GM12874 (cell line): ENCODE measurements around the gene NRG2.

Experiments
- CTCF ChIP-seq: IDR thresholded peaks from 2 replicates; pipeline ENCODE4 v1.5.1; 2011; ENCODE audit warnings: low read depth, mild to moderate bottlenecking, control low read depth, low read length, moderate library complexity; ENCODE audit not compliant: insufficient read depth

NRG2 gene

GRCh38 chr5:140018920-140019644 is 24.0 kb downstream of the NRG2 start:
- TF ChIP-seq CTCF = no peak

GRCh38 chr5:140018517-140018916 is 24.6 kb downstream of the NRG2 start:
- TF ChIP-seq CTCF = no peak

- no peak for TF ChIP-seq CTCF
Observed at GRCh38 chr5:140018096-140018481, 25.0 kb downstream of the NRG2 start.

GRCh38 chr5:140017397-140018095 is 25.6 kb downstream of the NRG2 start:
- no peak for TF ChIP-seq CTCF

- no peak for TF ChIP-seq CTCF
Observed at GRCh38 chr5:140015706-140016105, 27.4 kb downstream of the NRG2 start.

- no peak for TF ChIP-seq CTCF
Observed at GRCh38 chr5:140014751-140015150, 28.3 kb downstream of the NRG2 start.

- no peak for TF ChIP-seq CTCF
Observed at GRCh38 chr5:140013536-140013935, 29.6 kb downstream of the NRG2 start.
